GM12891 (cell line): ENCODE data around the gene PRDM4.
"Not testable (repeated sequence)": the region's sequence is repeated elsewhere in the genome, so short reads cannot be mapped to it uniquely, and the experiment has no call there.

Source experiments
- DNase-seq: peaks from one replicate; pipeline ENCODE4 v3.0.0; 2011; ENCODE audit warnings: low spot score; ENCODE audit not compliant: insufficient read length
- FAIRE-seq: peaks from 2 replicates; lab custom pipeline; 2011; peaks lifted over from hg19 to GRCh38; lab: Jason Lieb, UNC
- PAX5 ChIP-seq: IDR thresholded peaks from 2 replicates; pipeline ENCODE4 v1.6.1; 2011; ENCODE audit warnings: low read length, moderate library complexity, mild to moderate bottlenecking; ENCODE audit not compliant: insufficient read depth, severe bottlenecking
- POLR2A ChIP-seq: IDR thresholded peaks from 2 replicates; pipeline ENCODE4 v1.6.1; 2011; ENCODE audit warnings: low read depth, low read length, control low read depth
- POLR2AphosphoS5 ChIP-seq: IDR thresholded peaks from 2 replicates; pipeline ENCODE4 v1.6.1; 2011; ENCODE audit warnings: low read depth, low read length, control low read depth
- POU2F2 ChIP-seq: IDR thresholded peaks from 2 replicates; pipeline ENCODE4 v1.6.1; 2011; ENCODE audit warnings: low read depth, mild to moderate bottlenecking, control low read depth, low read length, moderate library complexity
- SPI1 ChIP-seq: IDR thresholded peaks from 2 replicates; pipeline ENCODE4 v1.6.1; 2011; ENCODE audit warnings: low read depth, low read length, control low read depth
- TAF1 ChIP-seq: IDR thresholded peaks from 2 replicates; pipeline ENCODE4 v1.6.1; 2011; ENCODE audit warnings: low read depth, low read length, control low read depth

The PRDM4 gene

DNA sequence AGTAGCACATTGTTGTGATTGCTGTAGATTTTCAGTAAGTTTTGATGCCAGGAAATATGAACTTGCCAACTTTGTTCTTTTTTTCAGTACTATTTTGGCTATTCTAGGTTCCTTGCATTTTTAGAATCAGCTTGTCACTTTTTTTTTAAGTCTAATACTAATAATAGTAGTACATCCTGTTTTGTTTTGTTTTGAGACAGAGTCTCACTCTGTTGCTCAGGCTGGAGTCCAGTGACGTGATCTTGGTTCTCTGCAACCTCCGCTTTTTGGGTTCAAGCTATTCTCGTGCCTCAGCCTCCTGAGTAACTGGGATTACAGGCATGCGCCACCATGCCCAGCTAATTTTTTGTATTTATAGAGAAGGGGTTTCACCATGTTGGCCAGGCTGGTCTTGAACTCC lies 58.8 kb downstream of the PRDM4 start:
- DNase-seq = no peak
- no peak for TF ChIP-seq POU2F2
- TF ChIP-seq POLR2A = no peak
- TF ChIP-seq POLR2AphosphoS5 = no peak
- TF ChIP-seq TAF1 = no peak
- no peak for TF ChIP-seq SPI1
- TF ChIP-seq PAX5 = no peak
- FAIRE-seq = no peak

DNA sequence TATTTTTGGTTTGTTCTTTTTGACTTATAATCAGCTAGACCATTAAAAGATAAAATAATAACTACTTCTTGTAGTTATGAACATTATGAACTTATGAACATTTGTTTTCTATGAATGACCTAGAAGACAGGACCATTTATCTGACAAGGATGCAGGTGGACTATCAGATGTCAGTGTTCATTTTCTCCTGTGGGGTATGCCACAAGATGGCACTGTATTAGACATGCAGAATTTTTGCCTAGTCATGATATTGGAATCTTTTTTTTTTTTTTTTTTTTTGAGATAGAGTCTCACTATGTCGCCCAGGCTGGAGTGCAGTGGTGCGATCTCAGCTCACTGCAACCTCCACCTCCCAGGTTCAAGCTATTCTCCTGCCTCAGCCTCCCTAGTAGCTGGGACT lies 65.2 kb downstream of the PRDM4 start:
- FAIRE-seq, DNase-seq: not testable (repeated sequence)

DNA sequence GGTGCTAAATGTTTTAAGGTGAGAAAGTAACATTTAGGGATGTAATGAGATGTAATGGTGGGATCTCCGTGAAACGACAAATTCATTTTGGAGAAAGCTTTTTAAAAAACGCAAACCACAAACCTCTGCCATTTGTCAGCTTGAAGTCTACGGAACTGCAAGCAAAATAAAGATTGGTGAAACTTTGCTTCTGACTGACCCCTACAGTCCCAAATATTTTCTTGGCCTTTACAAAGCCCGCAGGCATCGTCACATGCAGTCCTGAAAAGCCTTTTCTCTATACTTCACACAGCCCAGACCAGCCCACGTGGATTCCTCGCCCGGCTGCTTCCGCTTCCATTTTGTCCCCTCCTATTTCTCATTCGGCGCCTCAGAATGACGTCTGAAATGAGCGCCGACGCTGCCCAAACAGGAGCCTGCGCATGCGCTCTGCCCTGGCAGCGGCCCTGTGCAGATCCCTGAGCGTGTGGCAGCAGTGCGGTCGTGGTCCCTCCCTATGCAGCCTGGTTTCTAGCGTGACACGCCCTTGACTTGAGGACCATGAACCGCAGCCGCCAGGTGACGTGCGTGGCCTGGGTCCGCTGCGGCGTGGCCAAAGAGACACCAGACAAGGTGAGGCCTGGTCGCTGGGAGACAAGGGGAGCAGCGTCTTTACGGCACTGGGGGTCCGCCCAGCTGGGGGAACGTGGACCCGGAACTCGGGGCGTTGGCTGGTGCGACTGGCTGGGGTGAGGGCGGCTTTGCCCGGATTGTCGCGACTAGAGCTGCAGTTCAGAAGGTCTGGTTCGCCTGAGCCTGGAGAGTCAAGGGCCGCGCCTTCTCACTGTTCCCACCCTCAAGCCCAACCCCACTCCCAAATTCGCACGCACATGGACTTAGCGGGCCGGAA lies 75.3 kb downstream of the PRDM4 start, which contains the start of gene PWP1:
TSS of gene PWP1 (plus strand) at position 440 of the 889 bp plus-strand sequence. CDS start at position 541, 101 bp downstream.
- TF ChIP-seq POU2F2 = peak; percentile 73
- TF ChIP-seq POLR2A = peak; percentile 82
- TF ChIP-seq PAX5 = peak; percentile 80
- TF ChIP-seq POLR2AphosphoS5 = peak; percentile 85
- TF ChIP-seq SPI1 = no peak
- TF ChIP-seq TAF1 = peak; percentile 82
- FAIRE-seq (peak; percentile 93), DNase-seq (peak; percentile 93)

DNA sequence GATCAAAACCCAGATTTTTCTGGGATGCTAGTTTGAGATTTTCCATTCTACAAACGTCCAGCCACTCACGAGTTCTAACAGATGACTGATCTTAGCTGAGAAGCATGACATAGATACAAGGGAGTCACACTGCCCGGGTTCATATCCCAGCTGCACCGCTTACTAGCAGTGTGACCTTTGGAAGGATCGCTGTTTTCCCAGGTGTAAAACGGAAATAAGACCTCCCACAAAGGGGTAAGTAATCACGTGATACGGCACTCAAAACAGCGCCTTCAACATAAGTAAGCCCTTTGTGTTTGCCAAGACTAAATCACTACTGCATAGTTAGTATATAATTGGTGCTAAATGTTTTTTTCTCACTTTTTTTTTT lies 76.0 kb downstream of the PRDM4 start:
- no peak for TF ChIP-seq POLR2A
- no peak for TF ChIP-seq POLR2AphosphoS5
- no peak for TF ChIP-seq PAX5
- DNase-seq (no peak), FAIRE-seq (no peak)

DNA sequence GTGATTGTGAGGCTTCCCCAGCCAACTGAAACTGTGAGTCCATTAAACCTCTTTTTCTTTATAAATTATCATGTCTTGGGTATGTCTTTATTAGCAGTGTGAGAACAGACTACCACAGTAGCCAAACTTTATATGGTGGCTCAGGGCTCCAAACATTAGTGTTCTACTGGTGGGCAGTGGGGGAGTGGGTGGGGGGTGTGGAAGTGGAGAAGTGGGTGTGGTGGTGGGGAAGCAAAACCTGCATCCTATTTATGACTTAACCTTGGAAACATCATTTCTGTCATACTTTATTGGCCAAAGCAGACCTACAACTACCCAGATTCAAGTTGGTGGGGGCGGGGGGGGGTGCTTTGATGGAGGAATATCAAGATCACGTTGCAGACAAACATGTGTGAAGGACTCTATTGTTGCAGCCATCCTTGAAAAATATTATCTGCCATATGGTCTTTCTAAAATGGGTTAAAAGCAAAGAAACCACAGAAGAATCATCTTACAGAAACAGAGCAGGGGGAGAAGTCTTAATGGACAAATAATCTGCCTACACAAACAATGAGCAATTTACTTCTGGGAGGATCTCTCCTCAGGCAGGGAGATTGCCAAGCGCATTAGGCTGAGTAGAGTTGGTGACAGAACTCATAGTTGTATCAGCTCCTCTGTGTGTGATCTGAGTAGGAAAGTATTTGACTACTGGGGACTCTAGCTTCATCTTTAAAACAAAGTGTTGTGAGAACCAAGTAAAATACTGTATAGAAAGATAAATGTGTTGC lies 76.7 kb downstream of the PRDM4 start:
- DNase-seq (no peak), FAIRE-seq (no peak)
- TF ChIP-seq POU2F2 (no peak), PAX5 (no peak), TAF1 (no peak), SPI1 (no peak), POLR2A (no peak), POLR2AphosphoS5 (no peak)
